HUES6 (cell line): ENCODE measurements around the gene SRPX.

Experiments
- H3K27ac ChIP-seq: 2 replicates; pipeline ENCODE4 v1.7.0; 2013; ENCODE audit warnings: low read depth, mild to moderate bottlenecking, low read length, inconsistent platforms
- H3K27me3 ChIP-seq: 2 replicates; pipeline ENCODE4 v1.6.1; 2013; ENCODE audit warnings: low read length; ENCODE audit not compliant: control insufficient read depth, insufficient read depth
- H3K36me3 ChIP-seq: 2 replicates; pipeline ENCODE4 v1.6.1; 2013; ENCODE audit warnings: low read length; ENCODE audit not compliant: control insufficient read depth, insufficient read depth
- H3K4me1 ChIP-seq: 2 replicates; pipeline ENCODE4 v1.6.1; 2013; ENCODE audit warnings: low read length; ENCODE audit not compliant: control insufficient read depth, insufficient read depth
- H3K4me3 ChIP-seq: 2 replicates; pipeline ENCODE4 v1.5.1; 2013; ENCODE audit warnings: low read depth, low read length
- H3K9ac ChIP-seq: one replicate; pipeline ENCODE4 v1.6.1; 2013; ENCODE audit warnings: mild to moderate bottlenecking, low read length
- H3K9me3 ChIP-seq: 2 replicates; pipeline ENCODE4 v1.6.1; 2013; ENCODE audit warnings: low read depth, low read length; ENCODE audit not compliant: control insufficient read depth, insufficient read depth

The SRPX gene

GRCh38 chrX:38165023-38165422 lies 55.6 kb downstream of the SRPX start:
- H3K27me3 ChIP-seq: no peaks in the 10 kb centered on the region
- H3K36me3 ChIP-seq: no peaks in the 10 kb centered on the region
- H3K4me1 ChIP-seq: no peaks in the 10 kb centered on the region
- H3K4me3 ChIP-seq: no peak overlapping the region
- H3K27ac ChIP-seq: no peak overlapping the region
- no peaks in the 10 kb centered on the region for H3K9me3 ChIP-seq
- H3K9ac ChIP-seq: no peak overlapping the region

GRCh38 chrX:38163193-38163592 lies 57.5 kb downstream of the SRPX start:
- no peaks in the 10 kb centered on the region for H3K36me3 ChIP-seq
- H3K9ac ChIP-seq: no peak overlapping the region
- no peak overlapping the region for H3K4me3 ChIP-seq
- H3K4me1 ChIP-seq: no peaks in the 10 kb centered on the region
- H3K9me3 ChIP-seq: no peaks in the 10 kb centered on the region
- H3K27ac ChIP-seq: no peak overlapping the region
- H3K27me3 ChIP-seq: no peaks in the 10 kb centered on the region

- no peaks in the 10 kb centered on the region for H3K36me3 ChIP-seq
- no peak overlapping the region for H3K9ac ChIP-seq
- H3K9me3 ChIP-seq: no peaks in the 10 kb centered on the region
Measured at GRCh38 chrX:38156838-38157237, 63.8 kb downstream of the SRPX start.

GRCh38 chrX:38154818-38155217 lies 65.9 kb downstream of the SRPX start:
- H3K9me3 ChIP-seq: no peaks in the 10 kb centered on the region
- H3K36me3 ChIP-seq: no peaks in the 10 kb centered on the region
- H3K27ac ChIP-seq: no peak overlapping the region
- no peaks in the 10 kb centered on the region; the same call in 1 of the 2 replicates for H3K27me3 ChIP-seq
- no peak overlapping the region for H3K4me3 ChIP-seq
- no peak overlapping the region for H3K9ac ChIP-seq
- H3K4me1 ChIP-seq: no peaks in the 10 kb centered on the region

More at GRCh38 chrX:38156838-38157237, 63.8 kb downstream of the SRPX start:
- Histone ChIP-seq H3K27ac (no peak overlapping the region), H3K4me1 (no peaks in the 10 kb centered on the region), H3K27me3 (no peaks in the 10 kb centered on the region; the same call in 1 of the 2 replicates), H3K4me3 (no peak overlapping the region)

GRCh38 chrX:38154340-38154739 lies 66.3 kb downstream of the SRPX start:
- Histone ChIP-seq H3K9ac (no peak overlapping the region), H3K27ac (no peak overlapping the region), H3K36me3 (no peaks in the 10 kb centered on the region), H3K9me3 (no peaks in the 10 kb centered on the region), H3K27me3 (no peaks in the 10 kb centered on the region; the same call in 1 of the 2 replicates), H3K4me1 (no peaks in the 10 kb centered on the region), H3K4me3 (no peak overlapping the region)

GRCh38 chrX:38151441-38151840 lies 69.2 kb downstream of the SRPX start:
- Histone ChIP-seq H3K27me3 (no peaks in the 10 kb centered on the region; the same call in 1 of the 2 replicates), H3K36me3 (no peaks in the 10 kb centered on the region), H3K27ac (no peak overlapping the region), H3K4me1 (no peaks in the 10 kb centered on the region), H3K9me3 (no peaks in the 10 kb centered on the region), H3K4me3 (no peak overlapping the region), H3K9ac (no peak overlapping the region)

- no peak overlapping the region for H3K9ac ChIP-seq
- H3K4me3 ChIP-seq: no peak overlapping the region
- no peak overlapping the region for H3K27ac ChIP-seq
- H3K36me3 ChIP-seq: no peaks in the 10 kb centered on the region
- no peaks in the 10 kb centered on the region for H3K9me3 ChIP-seq
- H3K4me1 ChIP-seq: no peaks in the 10 kb centered on the region
- no peaks in the 10 kb centered on the region; the same call in 1 of the 2 replicates for H3K27me3 ChIP-seq
Measured at GRCh38 chrX:38150993-38151392, 69.7 kb downstream of the SRPX start.

GRCh38 chrX:38149016-38149415 lies 71.7 kb downstream of the SRPX start:
- no peak overlapping the region for H3K4me3 ChIP-seq
- no peaks in the 10 kb centered on the region for H3K9me3 ChIP-seq
- H3K9ac ChIP-seq: no peak overlapping the region
- H3K4me1 ChIP-seq: no peaks in the 10 kb centered on the region
- no peaks in the 10 kb centered on the region; the same call in 1 of the 2 replicates for H3K27me3 ChIP-seq
- H3K36me3 ChIP-seq: no peaks in the 10 kb centered on the region
- H3K27ac ChIP-seq: no peak overlapping the region

GRCh38 chrX:38142610-38143009 lies 78.1 kb downstream of the SRPX start:
- Histone ChIP-seq H3K4me1 (0 out of 2 replicates have a peak, but pooled peaks cover 4% of the 10 kb centered on the region), H3K36me3 (no peaks in the 10 kb centered on the region), H3K9me3 (no peaks in the 10 kb centered on the region), H3K4me3 (no peak overlapping the region), H3K27me3 (no peaks in the 10 kb centered on the region; the same call in 1 of the 2 replicates), H3K9ac (no peak overlapping the region), H3K27ac (no peak overlapping the region)

GRCh38 chrX:38138900-38139299 lies 81.8 kb downstream of the SRPX start:
- no peaks in the 10 kb centered on the region for H3K9me3 ChIP-seq
- H3K9ac ChIP-seq: no peak overlapping the region
- no peak overlapping the region for H3K4me3 ChIP-seq
- no peaks in the 10 kb centered on the region for H3K36me3 ChIP-seq
- H3K27ac ChIP-seq: no peak overlapping the region
- no peaks in the 10 kb centered on the region; the same call in 1 of the 2 replicates for H3K27me3 ChIP-seq
- 0 out of 2 replicates have a peak, but pooled peaks cover 4% of the 10 kb centered on the region for H3K4me1 ChIP-seq

GRCh38 chrX:38138157-38138891 lies 82.3 kb downstream of the SRPX start:
- Histone ChIP-seq H3K27ac (no peak overlapping the region), H3K9me3 (no peaks in the 10 kb centered on the region)

More at GRCh38 chrX:38138157-38138891, 82.3 kb downstream of the SRPX start:
- no peaks in the 10 kb centered on the region; the same call in 1 of the 2 replicates for H3K27me3 ChIP-seq
- no peak overlapping the region for H3K9ac ChIP-seq
- H3K4me3 ChIP-seq: no peak overlapping the region
- H3K4me1 ChIP-seq: 0 out of 2 replicates have a peak, but pooled peaks cover 4% of the 10 kb centered on the region
- H3K36me3 ChIP-seq: no peaks in the 10 kb centered on the region
